Osteocyte (in vitro differentiated cells): Measurements from ENCODE around the gene ZNF618. TPM values are rescaled to one million over a fixed set of nuclear protein-coding genes. Genes with fewer than 3 reads are reported as not detected.
A peak's percentile ranks its signal among the peaks of the same experiment; 100 is the strongest.

ENCODE experiments used
- DNase-seq: peaks from one replicate; pipeline ENCODE4 v3.0.0; 2021; ENCODE audit warnings: mixed read lengths; ENCODE audit not compliant: unreplicated experiment; ENCODE audit errors: extremely low spot score
- H3K27ac Mint-ChIP-seq: one replicate; pipeline ENCODE4 v1.8.0; 2021; ENCODE audit warnings: mild to moderate bottlenecking, mixed read lengths; ENCODE audit not compliant: unreplicated experiment
- H3K27me3 Mint-ChIP-seq: one replicate; pipeline ENCODE4 v1.8.0; 2021; ENCODE audit warnings: mixed read lengths; ENCODE audit not compliant: unreplicated experiment
- H3K36me3 Mint-ChIP-seq: one replicate; pipeline ENCODE4 v1.8.0; 2021; ENCODE audit warnings: mixed read lengths; ENCODE audit not compliant: unreplicated experiment
- H3K4me1 Mint-ChIP-seq: one replicate; pipeline ENCODE4 v1.8.0; 2021; ENCODE audit warnings: mixed read lengths; ENCODE audit not compliant: unreplicated experiment
- H3K4me3 Mint-ChIP-seq: one replicate; pipeline ENCODE4 v1.8.0; 2021; ENCODE audit warnings: mild to moderate bottlenecking, moderate library complexity, mixed read lengths; ENCODE audit not compliant: unreplicated experiment
- H3K9me3 Mint-ChIP-seq: one replicate; pipeline ENCODE4 v1.8.0; 2021; ENCODE audit warnings: mixed read lengths; ENCODE audit not compliant: unreplicated experiment
- CTCF ChIP-seq: fragments of 200-600 bp; sonication (generic); IDR thresholded peaks from 2 replicates; pipeline ENCODE4 v1.5.0; 2021; ENCODE audit warnings: antibody characterized with exemption, mild to moderate bottlenecking, moderate library complexity
- total RNA-seq: library from RNA; stranded (reverse); gene quantifications from 2 replicates; pipeline ENCODE4 v1.2.1, GENCODE V29; 2021

The ZNF618 gene
- total RNA-seq, 1 donor from 2014 or later: 36.8 TPM

GRCh38 chr9:113886933-113887332, 10.8 kb downstream of the ZNF618 start:
- no peak for TF ChIP-seq CTCF
- no peaks in the 10 kb centered on the region for H3K27me3 Mint-ChIP-seq
- no peak overlapping the region for H3K4me3 Mint-ChIP-seq
- no peak for DNase-seq
- H3K4me1 Mint-ChIP-seq: peaks cover 56% of the 10 kb centered on the region
- peak overlapping the region; percentile 90 for H3K27ac Mint-ChIP-seq
- peaks cover 18% of the 10 kb centered on the region for H3K9me3 Mint-ChIP-seq
- H3K36me3 Mint-ChIP-seq: peaks cover 29% of the 10 kb centered on the region

DNA sequence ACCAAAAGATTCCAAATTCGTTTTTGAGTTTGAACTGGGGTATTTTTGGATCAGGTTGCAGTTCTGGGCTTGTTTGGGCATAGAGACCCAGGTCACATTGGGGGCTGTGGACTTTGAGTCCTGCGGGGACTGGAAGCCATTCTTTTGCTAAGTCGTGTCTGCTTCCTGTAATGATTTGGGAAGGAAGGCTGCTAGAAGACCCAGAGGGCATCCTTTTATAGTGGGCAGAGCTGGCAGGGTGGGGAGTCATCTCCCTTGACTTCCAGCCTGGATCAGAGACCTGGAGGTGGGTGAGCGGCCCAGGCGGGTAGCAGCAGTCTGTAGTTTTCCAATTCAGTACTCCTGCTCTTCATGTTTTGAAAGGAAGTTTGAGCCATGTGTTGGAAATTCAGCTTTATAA, 11.3 kb downstream of the ZNF618 start:
- peaks cover 29% of the 10 kb centered on the region for H3K36me3 Mint-ChIP-seq

DNA sequence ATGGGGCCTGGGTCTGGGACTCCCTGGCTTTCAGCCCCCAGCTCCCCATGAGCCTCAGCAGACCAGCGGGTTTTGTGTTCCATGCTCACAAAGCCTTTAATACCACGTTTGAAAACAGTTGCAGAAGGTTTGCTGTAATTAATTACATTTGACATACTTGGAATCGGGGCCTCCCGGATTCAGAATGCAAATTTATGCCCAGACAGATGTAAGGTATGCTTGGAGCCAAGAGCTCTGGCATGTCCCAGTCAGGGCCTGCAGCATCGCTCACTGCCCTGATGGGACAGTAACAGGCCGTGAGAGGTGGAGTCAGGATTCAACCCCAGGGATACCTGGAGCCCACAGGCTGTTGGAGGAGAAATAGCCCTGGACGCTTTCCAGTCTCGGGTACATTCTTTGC, 12.2 kb downstream of the ZNF618 start:
- Mint-ChIP-seq H3K36me3 (peaks cover 26% of the 10 kb centered on the region), H3K9me3 (peaks cover 18% of the 10 kb centered on the region), H3K4me3 (no peak overlapping the region), H3K27me3 (no peaks in the 10 kb centered on the region), H3K4me1 (peaks cover 48% of the 10 kb centered on the region), H3K27ac (no peak overlapping the region)
- peak; percentile 46 for DNase-seq
- TF ChIP-seq CTCF: no peak

More for the DNA sequence above, 11.3 kb downstream of the ZNF618 start:
- TF ChIP-seq CTCF: no peak
- H3K4me3 Mint-ChIP-seq: no peak overlapping the region
- H3K4me1 Mint-ChIP-seq: peaks cover 53% of the 10 kb centered on the region
- DNase-seq: peak; percentile 69
- H3K27me3 Mint-ChIP-seq: no peaks in the 10 kb centered on the region
- peaks cover 18% of the 10 kb centered on the region for H3K9me3 Mint-ChIP-seq
- peak overlapping the region; percentile 90 for H3K27ac Mint-ChIP-seq

- Mint-ChIP-seq H3K4me3 (no peak overlapping the region), H3K9me3 (peaks cover 18% of the 10 kb centered on the region), H3K27me3 (no peaks in the 10 kb centered on the region), H3K27ac (no peak overlapping the region), H3K4me1 (peaks cover 47% of the 10 kb centered on the region), H3K36me3 (peaks cover 26% of the 10 kb centered on the region)
- DNase-seq: no peak
- TF ChIP-seq CTCF: no peak
These were observed 12.9 kb downstream of the ZNF618 start for GRCh38 chr9:113888976-113889375.

DNA sequence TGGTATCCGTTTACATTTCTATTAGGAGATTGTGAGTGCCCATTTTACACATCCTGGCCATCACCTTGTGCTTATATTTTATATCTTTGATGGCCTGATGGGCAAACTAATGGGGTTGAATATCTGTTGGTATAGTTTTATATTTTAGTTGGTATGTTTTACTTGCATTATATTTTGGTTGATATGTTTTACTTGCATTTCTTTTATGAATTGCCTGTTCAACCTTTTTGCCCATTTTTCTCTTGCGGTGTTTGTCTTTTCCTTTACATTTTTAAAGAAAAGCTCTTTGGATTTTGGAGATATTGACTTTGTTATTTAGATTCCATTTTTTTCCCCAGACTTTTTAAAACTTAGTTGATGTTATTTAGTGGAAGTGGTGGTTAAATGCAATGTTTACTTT, 14.6 kb downstream of the ZNF618 start:
- peaks cover 26% of the 10 kb centered on the region for H3K36me3 Mint-ChIP-seq
- peaks cover 18% of the 10 kb centered on the region for H3K9me3 Mint-ChIP-seq
- no peak overlapping the region for H3K27ac Mint-ChIP-seq
- DNase-seq: no peak
- H3K4me1 Mint-ChIP-seq: peaks cover 37% of the 10 kb centered on the region
- TF ChIP-seq CTCF: no peak
- no peak overlapping the region for H3K4me3 Mint-ChIP-seq
- no peaks in the 10 kb centered on the region for H3K27me3 Mint-ChIP-seq
